Body of pancreas (tissue), 4 donors: ENCODE data around the gene SAA2. TPM values are rescaled to one million over a fixed set of nuclear protein-coding genes. Genes with fewer than 3 reads are reported as not detected.

Source experiments
- ATAC-seq: fragments of 150-250 bp; one replicate; pipeline ENCODE4 v1.9.1; 2016
- DNase-seq, 4 donors: peaks; one replicate each; pipeline ENCODE4 v3.0.0-alpha.2; 2019
- H3K27ac ChIP-seq, 4 donors: fragments of 200-600 bp; sonication (generic); 1 replicate in 3 of 4; 2 replicates in 1 of 4; pipeline versions ENCODE4 v1.5.1 to v1.6.1; 2016 to 2019; ENCODE audit warnings: mild to moderate bottlenecking in 1 of 4, mixed read lengths in 1 of 4, moderate library complexity in 1 of 4
- H3K27me3 ChIP-seq, 2 donors: fragments of 200-600 bp; sonication (generic); one replicate each; pipeline ENCODE4 v1.6.0; 2016; ENCODE audit warnings: mild to moderate bottlenecking in 1 of 2
- H3K36me3 ChIP-seq, 2 donors: fragments of 200-600 bp; sonication (generic); replicated peaks in 1 of 2; 2 replicates each; pipeline ENCODE4 v1.5.1; 2016; ENCODE audit warnings: low read depth in 2 of 2; ENCODE audit not compliant: insufficient read depth in 1 of 2
- H3K4me1 ChIP-seq: fragments of 200-600 bp; sonication (generic); one replicate; pipeline ENCODE4 v1.6.0; 2016
- H3K4me3 ChIP-seq, 2 donors: fragments of 200-600 bp; sonication (generic); 1 replicate in 1 of 2; 2 replicates in 1 of 2; pipeline ENCODE4 v1.5.1; 2016 to 2019
- H3K9me3 ChIP-seq, 3 donors: fragments of 200-600 bp; sonication (generic); 1 replicate in 2 of 3; 2 replicates in 1 of 3; pipeline ENCODE4 v1.5.1; 2016
- CTCF ChIP-seq, 7 experiments: fragments of 450-650 bp in 4 of 7; fragments of 200-600 bp in 3 of 7; sonication (generic) in 3 of 7; IDR thresholded peaks; one replicate each; pipeline ENCODE4 v1.5.1; 2016 to 2019; ENCODE audit warnings: antibody characterized with exemption in 7 of 7
- POLR2A ChIP-seq, 3 donors: fragments of 450-650 bp; IDR thresholded peaks; one replicate each; pipeline ENCODE4 v1.6.1; 2016; ENCODE audit warnings: antibody characterized with exemption in 3 of 3, mild to moderate bottlenecking in 2 of 3
- WGBS, 2 donors: methylation state at CpG; one replicate each; pipeline ENCODE4 v1.1.5; 2017; 5-methylcytosine and 5-hydroxymethylcytosine counted together
- intact Hi-C: fragments of 100-400 bp; cut with DNase I; formaldehyde crosslinking; loops from one replicate; pipeline ENCODE4 v1.15.1; 2023
- total RNA-seq, 2 donors: library from RNA; depleted of rRNA; stranded (reverse); fragments of >200 nt; gene quantifications; one replicate each; pipeline ENCODE4 v1.1.0, GENCODE V29; 2016

The SAA2 gene
- total RNA-seq, 2 donors from 2014 or later, result 9.3 to 18.1 TPM

DNA sequence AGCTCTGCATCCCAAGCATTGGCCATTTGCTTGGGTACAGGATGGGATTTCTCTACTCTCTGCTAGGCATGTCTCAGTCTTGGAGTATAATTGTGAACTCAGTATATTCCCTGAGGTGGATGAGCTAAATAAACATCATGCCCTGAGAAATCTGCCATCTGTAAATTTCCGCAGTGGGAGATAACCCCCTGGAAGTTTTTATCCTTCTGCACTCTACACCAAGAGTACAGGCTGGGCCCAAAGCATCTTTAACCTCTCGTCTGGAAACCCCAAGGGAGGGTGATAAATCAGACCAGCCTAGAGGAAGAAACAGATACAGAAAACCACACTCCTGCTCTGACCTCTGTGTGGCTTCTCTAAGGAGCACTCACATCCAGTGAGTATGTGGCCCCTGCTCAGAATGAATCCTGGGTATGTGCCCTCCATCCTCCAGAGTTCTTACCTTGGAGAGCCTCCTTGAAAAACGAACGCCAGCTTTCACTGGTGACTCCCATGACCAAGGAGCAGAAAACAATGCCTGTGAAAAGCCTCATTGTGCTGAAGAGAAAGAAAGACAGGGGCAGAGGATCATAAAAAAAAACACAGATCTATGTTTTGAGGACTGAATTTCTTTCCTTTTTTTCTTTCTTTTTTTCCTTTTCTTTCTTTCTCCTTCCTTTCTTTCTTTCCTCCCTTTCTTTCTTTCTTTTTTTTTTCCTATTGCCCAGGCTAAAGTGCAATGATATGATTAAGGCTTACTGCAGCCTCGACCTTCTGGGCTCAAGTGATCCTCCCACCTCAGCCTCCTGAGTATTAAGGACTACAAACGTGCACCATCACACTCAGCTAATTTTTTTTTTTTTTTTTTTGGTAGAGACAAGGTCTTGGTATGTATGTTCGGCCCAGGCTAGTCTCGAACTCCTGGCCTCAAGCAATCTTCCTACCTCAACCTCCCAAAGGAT, 12.8 kb downstream of the SAA2 start:
- Histone ChIP-seq H3K36me3 (no peaks in the 10 kb centered on the region), H3K27ac (no peak overlapping the region), H3K27me3 (no peaks in the 10 kb centered on the region), H3K4me3 (no peak overlapping the region), H3K4me1 (no peaks in the 10 kb centered on the region), H3K9me3 (no peaks in the 10 kb centered on the region)
- no peak for TF ChIP-seq POLR2A (IDR thresholded peaks at IDR 0.05)
- no peak for TF ChIP-seq CTCF (IDR thresholded peaks at IDR 0.05)
- intact Hi-C loops, result no loop called here
- WGBS, 2 donors, result 52 to 57% methylated on average over 8 of the region's 8 CpGs
- no peak for ATAC-seq
- DNase-seq, result no peak

GRCh38 chr11:18233912-18234311, 14.6 kb downstream of the SAA2 start:
- no peaks in the 10 kb centered on the region for H3K27me3 ChIP-seq
- H3K27ac ChIP-seq, result no peak overlapping the region
- DNase-seq (no peak), ATAC-seq (no peak)
- no peaks in the 10 kb centered on the region for H3K9me3 ChIP-seq
- TF ChIP-seq POLR2A (IDR thresholded peaks at IDR 0.05), result no peak
- no peak for TF ChIP-seq CTCF (IDR thresholded peaks at IDR 0.05)
- H3K36me3 ChIP-seq, result no peaks in the 10 kb centered on the region
- H3K4me1 ChIP-seq, result no peaks in the 10 kb centered on the region
- intact Hi-C loops, result no loop called here
- 83 to 85% methylated on average over 4 of the region's 4 CpGs for whole genome bisulfite sequencing, 2 donors
- no peak overlapping the region for H3K4me3 ChIP-seq

- Histone ChIP-seq H3K27ac (no peak overlapping the region), H3K4me1 (no peaks in the 10 kb centered on the region), H3K36me3 (no peaks in the 10 kb centered on the region), H3K27me3 (no peaks in the 10 kb centered on the region), H3K4me3 (no peak overlapping the region), H3K9me3 (no peaks in the 10 kb centered on the region)
- no peak for ATAC-seq
- TF ChIP-seq POLR2A (IDR thresholded peaks at IDR 0.05) (no peak), CTCF (IDR thresholded peaks at IDR 0.05) (no peak)
- 77 to 78% methylated on average over 2 of the region's 2 CpGs for WGBS, 2 donors
- intact Hi-C loops, result no loop called here
- DNase-seq, result no peak
These were observed 17.6 kb downstream of the SAA2 start for GRCh38 chr11:18230859-18231258.

DNA sequence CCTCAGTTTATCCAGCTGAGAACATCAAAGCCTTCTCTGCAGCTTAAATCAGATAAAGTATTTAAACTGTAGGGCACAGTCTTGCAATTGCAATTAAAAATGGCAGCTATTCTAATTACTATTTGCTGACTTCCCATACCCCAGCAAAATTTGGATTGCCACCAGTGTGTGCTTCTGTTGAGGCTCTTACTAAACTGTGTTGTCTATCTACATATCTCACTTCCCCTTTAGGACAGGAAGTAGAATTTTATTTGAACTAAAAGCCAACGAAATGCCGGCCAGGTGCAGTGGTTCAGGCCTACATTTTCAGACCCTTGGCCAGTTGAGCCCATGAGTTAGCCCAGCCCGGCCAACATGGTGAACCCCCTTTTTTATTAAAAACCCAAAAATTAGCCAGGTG, 19.0 kb downstream of the SAA2 start:
- ATAC-seq (no peak), DNase-seq (no peak)
- TF ChIP-seq CTCF (IDR thresholded peaks at IDR 0.05), result no peak
- TF ChIP-seq POLR2A (IDR thresholded peaks at IDR 0.05), result no peak
- Histone ChIP-seq H3K27ac (no peak overlapping the region), H3K4me1 (no peaks in the 10 kb centered on the region), H3K36me3 (no peaks in the 10 kb centered on the region), H3K27me3 (no peaks in the 10 kb centered on the region), H3K9me3 (no peaks in the 10 kb centered on the region), H3K4me3 (no peak overlapping the region)
- 57 to 71% methylated on average over 3 of the region's 3 CpGs for WGBS, 2 donors
- intact Hi-C loops, result no loop called here

DNA sequence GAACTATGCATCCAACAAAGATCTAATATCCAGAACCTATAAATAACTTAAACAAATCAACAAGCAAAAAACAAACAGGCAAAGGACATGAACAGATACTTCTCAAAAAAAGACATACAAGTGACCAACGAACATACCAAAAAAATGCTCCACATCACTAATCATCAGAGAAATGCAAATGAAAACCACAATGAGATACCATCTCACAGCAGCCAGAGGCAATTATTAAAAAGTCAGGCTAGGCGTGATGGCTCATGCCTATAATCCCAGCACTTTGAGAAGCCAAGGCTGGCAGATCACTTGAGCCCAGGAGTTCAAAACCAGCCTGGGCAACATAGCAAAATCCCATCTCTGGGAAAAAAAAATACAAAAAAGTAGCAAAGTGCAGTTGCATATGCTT, 22.6 kb downstream of the SAA2 start:
- H3K4me3 ChIP-seq, result no peak overlapping the region
- H3K36me3 ChIP-seq, result no peaks in the 10 kb centered on the region
- ATAC-seq (no peak), DNase-seq (no peak)
- TF ChIP-seq CTCF (IDR thresholded peaks at IDR 0.05) (no peak), POLR2A (IDR thresholded peaks at IDR 0.05) (no peak)
- intact Hi-C loops, result no loop called here
- no peaks in the 10 kb centered on the region for H3K4me1 ChIP-seq
- H3K9me3 ChIP-seq, result no peaks in the 10 kb centered on the region
- H3K27me3 ChIP-seq, result no peaks in the 10 kb centered on the region
- H3K27ac ChIP-seq, result no peak overlapping the region
- WGBS, 2 donors, result 51 to 59% methylated on average over 2 of the region's 2 CpGs
